Neural progenitor cell (in vitro differentiated cells): Measurements from ENCODE around the gene PRKCA. TPM values are rescaled to one million over a fixed set of nuclear protein-coding genes. Genes with fewer than 3 reads are reported as not detected.

Experiments used
- DNase-seq: peaks from one replicate; pipeline ENCODE4 v3.0.0-alpha.2; 2016; ENCODE audit warnings: low spot score
- H2AFZ ChIP-seq: fragments of 200-600 bp; sonication (generic); replicated peaks from 2 replicates; pipeline ENCODE4 v1.6.1; 2016; ENCODE audit warnings: antibody characterized with exemption
- H3F3A ChIP-seq: fragments of 200-600 bp; sonication (generic); 2 replicates; pipeline ENCODE4 v1.6.1; 2016; ENCODE audit warnings: antibody characterized with exemption, low read depth
- H3K27ac ChIP-seq: fragments of 200-600 bp; sonication (generic); 2 replicates; pipeline ENCODE4 v1.5.1; 2016; ENCODE audit warnings: mild to moderate bottlenecking
- H3K27me3 ChIP-seq: fragments of 200-600 bp; sonication (generic); 2 replicates; pipeline ENCODE4 v1.6.1; 2016; ENCODE audit warnings: mild to moderate bottlenecking, moderate library complexity
- H3K36me3 ChIP-seq: fragments of 200-600 bp; sonication (generic); 2 replicates; pipeline ENCODE4 v1.5.1; 2016
- H3K4me1 ChIP-seq: fragments of 200-600 bp; sonication (generic); 2 replicates; pipeline ENCODE4 v1.6.1; 2016; ENCODE audit warnings: mixed run types
- H3K4me2 ChIP-seq: fragments of 200-600 bp; sonication (generic); 2 replicates; pipeline ENCODE4 v1.6.1; 2016
- H3K4me3 ChIP-seq: fragments of 200-600 bp; sonication (generic); 2 replicates; pipeline ENCODE4 v1.5.1; 2016
- H3K79me2 ChIP-seq: fragments of 200-600 bp; sonication (generic); 2 replicates; pipeline ENCODE4 v1.6.1; 2016; ENCODE audit warnings: low read depth
- H3K9ac ChIP-seq: fragments of 200-600 bp; sonication (generic); 2 replicates; pipeline ENCODE4 v1.6.1; 2016
- H3K9me3 ChIP-seq: fragments of 200-600 bp; sonication (generic); 2 replicates; pipeline ENCODE4 v1.5.1; 2016; ENCODE audit warnings: low read depth
- H4K20me1 ChIP-seq: fragments of 200-600 bp; sonication (generic); 2 replicates; pipeline ENCODE4 v1.6.1; 2016; ENCODE audit warnings: low read depth
- H3K27ac Mint-ChIP-seq: 3 replicates; pipeline ENCODE4 v1.8.0; 2021; ENCODE audit warnings: mixed read lengths
- H3K27me3 Mint-ChIP-seq: 2 replicates; pipeline ENCODE4 v1.8.0; 2022; ENCODE audit warnings: low read depth, mild to moderate bottlenecking, inconsistent platforms, moderate library complexity, mixed read lengths; ENCODE audit not compliant: insufficient read depth
- H3K36me3 Mint-ChIP-seq: 3 replicates; pipeline ENCODE4 v1.8.0; 2021; ENCODE audit warnings: mixed read lengths
- H3K4me1 Mint-ChIP-seq: 3 replicates; pipeline ENCODE4 v1.8.0; 2021; ENCODE audit warnings: mixed read lengths
- H3K4me3 Mint-ChIP-seq: 3 replicates; pipeline ENCODE4 v1.8.0; 2021; ENCODE audit warnings: mild to moderate bottlenecking, moderate library complexity, mixed read lengths
- H3K9me3 Mint-ChIP-seq: 3 replicates; pipeline ENCODE4 v1.8.0; 2020; ENCODE audit warnings: mixed read lengths
- CTCF ChIP-seq: fragments of 200-600 bp; sonication (generic); IDR thresholded peaks from 2 replicates; pipeline ENCODE4 v1.5.1; 2017; ENCODE audit warnings: antibody characterized with exemption, mild to moderate bottlenecking
- EZH2 ChIP-seq: fragments of 200-600 bp; sonication (generic); IDR thresholded peaks from 2 replicates; pipeline ENCODE4 v1.6.1; 2017; ENCODE audit warnings: antibody characterized with exemption, mild to moderate bottlenecking, moderate library complexity
- EZH2phosphoT487 ChIP-seq: fragments of 200-600 bp; sonication (generic); IDR thresholded peaks from 2 replicates; pipeline ENCODE4 v1.6.1; 2017; ENCODE audit warnings: antibody characterized with exemption
- total RNA-seq: library from RNA; depleted of rRNA; stranded (reverse); fragments of >200 nt; gene quantifications from 2 replicates; pipeline ENCODE4 v1.2.3, GENCODE V29; 2015; ENCODE audit warnings: low replicate concordance

PRKCA gene
- total RNA-seq, 1 donor from 2014 or later = 2.1 TPM

GRCh38 chr17:66283296-66283934 lies 19.0 kb upstream of the PRKCA start:
- TF ChIP-seq CTCF (no peak), EZH2 (no peak), EZH2phosphoT487 (no peak)
- Histone ChIP-seq H3K4me3 (no peak overlapping the region), H3K9ac (no peak overlapping the region), H3K27ac (no peak overlapping the region), H4K20me1 (no peaks in the 10 kb centered on the region), H3K79me2 (no peaks in the 10 kb centered on the region), H2AFZ (no peak overlapping the region), H3K4me1 (no peaks in the 10 kb centered on the region), H3K27me3 (no peaks in the 10 kb centered on the region), H3K9me3 (no peaks in the 10 kb centered on the region), H3K4me2 (no peak overlapping the region), H3F3A (no peaks in the 10 kb centered on the region), H3K36me3 (no peaks in the 10 kb centered on the region)
- H3K36me3 Mint-ChIP-seq = no peaks in the 10 kb centered on the region
- H3K4me1 Mint-ChIP-seq = no peaks in the 10 kb centered on the region
- no peak for DNase-seq
- no peak overlapping the region for H3K27ac Mint-ChIP-seq
- H3K9me3 Mint-ChIP-seq = no peaks in the 10 kb centered on the region
- no peak overlapping the region for H3K4me3 Mint-ChIP-seq
- H3K27me3 Mint-ChIP-seq = peaks cover 7% of the 10 kb centered on the region

- H3K4me1 Mint-ChIP-seq = no peaks in the 10 kb centered on the region
- H3K9me3 Mint-ChIP-seq = no peaks in the 10 kb centered on the region
- Histone ChIP-seq H3F3A (no peaks in the 10 kb centered on the region), H2AFZ (no peak overlapping the region), H3K9ac (no peak overlapping the region), H3K4me3 (no peak overlapping the region), H3K9me3 (no peaks in the 10 kb centered on the region), H3K79me2 (no peaks in the 10 kb centered on the region), H3K4me1 (no peaks in the 10 kb centered on the region), H4K20me1 (no peaks in the 10 kb centered on the region), H3K27me3 (no peaks in the 10 kb centered on the region), H3K27ac (no peak overlapping the region), H3K36me3 (no peaks in the 10 kb centered on the region), H3K4me2 (no peak overlapping the region)
- H3K27ac Mint-ChIP-seq = no peak overlapping the region
- no peak overlapping the region for H3K4me3 Mint-ChIP-seq
- no peaks in the 10 kb centered on the region for H3K36me3 Mint-ChIP-seq
- DNase-seq = no peak
- peaks cover 7% of the 10 kb centered on the region for H3K27me3 Mint-ChIP-seq
- no peak for TF ChIP-seq EZH2
- no peak for TF ChIP-seq CTCF
- no peak for TF ChIP-seq EZH2phosphoT487
Measured at GRCh38 chr17:66283971-66284370, 18.4 kb upstream of the PRKCA start.

- Histone ChIP-seq H3F3A (no peaks in the 10 kb centered on the region), H3K27me3 (no peaks in the 10 kb centered on the region), H3K36me3 (no peaks in the 10 kb centered on the region), H3K9me3 (no peaks in the 10 kb centered on the region), H3K4me3 (no peak overlapping the region), H2AFZ (no peak overlapping the region), H3K9ac (no peak overlapping the region), H3K4me1 (no peaks in the 10 kb centered on the region), H3K4me2 (no peak overlapping the region), H3K27ac (no peak overlapping the region), H4K20me1 (no peaks in the 10 kb centered on the region), H3K79me2 (no peaks in the 10 kb centered on the region)
- Mint-ChIP-seq H3K4me3 (no peak overlapping the region), H3K9me3 (no peaks in the 10 kb centered on the region), H3K27ac (no peak overlapping the region), H3K36me3 (no peaks in the 10 kb centered on the region), H3K27me3 (peaks cover 7% of the 10 kb centered on the region), H3K4me1 (no peaks in the 10 kb centered on the region)
- DNase-seq = no peak
- no peak for TF ChIP-seq EZH2phosphoT487
- no peak for TF ChIP-seq EZH2
- TF ChIP-seq CTCF = no peak
Measured at GRCh38 chr17:66285149-66285548, 17.3 kb upstream of the PRKCA start.
